GM12892 (cell line): Measurements from ENCODE around the gene GPR135.

Experiments used
- POLR2A ChIP-seq: IDR thresholded peaks from 2 replicates; pipeline ENCODE4 v1.6.1; 2011; ENCODE audit warnings: low read depth, low read length, control low read depth
- POLR2AphosphoS5 ChIP-seq: IDR thresholded peaks from 2 replicates; pipeline ENCODE4 v1.6.1; 2011; ENCODE audit warnings: low read depth, low read length, control low read depth
- TAF1 ChIP-seq: IDR thresholded peaks from 2 replicates; pipeline ENCODE4 v1.6.1; 2011; ENCODE audit warnings: low read depth, mild to moderate bottlenecking, control low read depth, low read length, borderline replicate concordance

DNA sequence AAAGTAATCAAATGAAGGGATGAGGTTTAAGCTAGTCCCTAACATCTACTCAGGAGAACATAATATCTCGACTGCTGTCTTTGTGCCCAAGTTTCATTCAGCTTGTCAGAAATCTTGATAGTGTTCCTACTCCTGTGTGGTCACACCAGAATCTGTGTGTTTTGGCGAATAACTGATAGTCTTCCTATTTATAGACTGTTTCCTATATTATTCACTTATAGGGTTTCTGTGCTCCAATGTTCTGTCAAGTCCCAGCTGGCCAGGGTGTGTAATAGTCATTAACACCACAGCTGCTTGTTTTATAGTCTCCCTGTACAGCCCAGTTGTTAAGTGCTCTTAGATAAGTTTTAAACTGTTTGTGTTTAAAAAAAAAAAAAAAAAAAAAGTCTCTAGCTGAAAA, 45.9 kb downstream of the GPR135 start:
- TF ChIP-seq POLR2A (no peak), POLR2AphosphoS5 (no peak), TAF1 (no peak)
